SK-N-SH treated with all-trans-retinoic acid at 6 μM for 48 hours (cell line): ENCODE measurements around the gene ANKRD44.

Source experiments
- ESRRG ChIP-seq: fragments of 250-450 bp; sonication (Bioruptor Pico); IDR thresholded peaks from 2 replicates; pipeline ENCODE4 v1.6.1; 2021; ENCODE audit warnings: mild to moderate bottlenecking
- GLIS3 ChIP-seq: fragments of 250-450 bp; sonication (Bioruptor Pico); IDR thresholded peaks from 2 replicates; pipeline ENCODE4 v1.5.0; 2020; ENCODE audit warnings: mild to moderate bottlenecking, moderate library complexity
- ISL1 ChIP-seq: fragments of 250-450 bp; sonication (Bioruptor Pico); IDR thresholded peaks from 2 replicates; pipeline ENCODE4 v2.1.2; 2022; ENCODE audit warnings: mild to moderate bottlenecking, moderate library complexity
- RARB ChIP-seq: fragments of 250-450 bp; sonication (Bioruptor Pico); IDR thresholded peaks from 2 replicates; pipeline ENCODE4 v1.8.0; 2021; ENCODE audit warnings: mild to moderate bottlenecking, moderate library complexity
- SNAI2 ChIP-seq: fragments of 250-450 bp; sonication (Bioruptor Pico); IDR thresholded peaks from 2 replicates; pipeline ENCODE4 v1.5.0; 2020; ENCODE audit warnings: mild to moderate bottlenecking, moderate library complexity
- TCF4 ChIP-seq: fragments of 250-450 bp; sonication (Bioruptor Pico); IDR thresholded peaks from 2 replicates; pipeline ENCODE4 v1.8.0; 2021; ENCODE audit warnings: mild to moderate bottlenecking, moderate library complexity, borderline replicate concordance
- TOX ChIP-seq: fragments of 250-450 bp; sonication (Bioruptor Pico); IDR thresholded peaks from 2 replicates; pipeline ENCODE4 v1.8.0; 2021; ENCODE audit warnings: mild to moderate bottlenecking, moderate library complexity, borderline replicate concordance
- ZFP30 ChIP-seq: fragments of 450-650 bp; formaldehyde crosslinking; IDR thresholded peaks from 2 replicates; pipeline ENCODE4 v1.5.0; 2022; ENCODE audit warnings: mild to moderate bottlenecking, moderate library complexity
- TF ChIP-seq, protein P1 (sequence below): fragments of 250-450 bp; sonication (Bioruptor Pico); IDR thresholded peaks from 2 replicates; pipeline ENCODE4 v1.5.0; 2020; ENCODE audit warnings: mild to moderate bottlenecking, moderate library complexity
- TF ChIP-seq, protein P2 (sequence below): fragments of 250-450 bp; sonication (Bioruptor Pico); IDR thresholded peaks from 2 replicates; pipeline ENCODE4 v1.5.1; 2020; ENCODE audit warnings: low read depth, mild to moderate bottlenecking, moderate library complexity
- TF ChIP-seq, protein P3 (sequence below): fragments of 250-450 bp; sonication (Bioruptor Pico); IDR thresholded peaks from 2 replicates; pipeline ENCODE4 v1.8.0; 2020; ENCODE audit warnings: mild to moderate bottlenecking, moderate library complexity, borderline replicate concordance

DNA sequence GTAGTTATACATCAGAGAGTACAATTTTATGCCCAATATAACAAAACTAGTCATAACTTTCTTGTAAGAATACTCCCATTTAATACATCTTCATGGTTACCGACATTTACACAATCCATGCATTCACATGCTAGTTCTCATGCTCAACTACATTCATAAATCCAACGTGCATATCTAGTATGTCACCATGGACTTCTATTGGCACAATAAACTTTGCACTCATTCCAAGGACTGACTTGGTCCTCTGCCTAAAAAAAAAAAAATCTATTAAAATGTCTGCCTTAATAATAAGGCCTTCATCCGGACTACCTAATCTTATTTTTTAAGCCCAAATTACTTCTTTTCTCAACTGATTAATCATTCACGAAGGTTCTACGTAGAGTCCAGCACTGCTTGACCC lies 276.3 kb downstream of the ANKRD44 start:
- TF ChIP-seq, protein P1, sequence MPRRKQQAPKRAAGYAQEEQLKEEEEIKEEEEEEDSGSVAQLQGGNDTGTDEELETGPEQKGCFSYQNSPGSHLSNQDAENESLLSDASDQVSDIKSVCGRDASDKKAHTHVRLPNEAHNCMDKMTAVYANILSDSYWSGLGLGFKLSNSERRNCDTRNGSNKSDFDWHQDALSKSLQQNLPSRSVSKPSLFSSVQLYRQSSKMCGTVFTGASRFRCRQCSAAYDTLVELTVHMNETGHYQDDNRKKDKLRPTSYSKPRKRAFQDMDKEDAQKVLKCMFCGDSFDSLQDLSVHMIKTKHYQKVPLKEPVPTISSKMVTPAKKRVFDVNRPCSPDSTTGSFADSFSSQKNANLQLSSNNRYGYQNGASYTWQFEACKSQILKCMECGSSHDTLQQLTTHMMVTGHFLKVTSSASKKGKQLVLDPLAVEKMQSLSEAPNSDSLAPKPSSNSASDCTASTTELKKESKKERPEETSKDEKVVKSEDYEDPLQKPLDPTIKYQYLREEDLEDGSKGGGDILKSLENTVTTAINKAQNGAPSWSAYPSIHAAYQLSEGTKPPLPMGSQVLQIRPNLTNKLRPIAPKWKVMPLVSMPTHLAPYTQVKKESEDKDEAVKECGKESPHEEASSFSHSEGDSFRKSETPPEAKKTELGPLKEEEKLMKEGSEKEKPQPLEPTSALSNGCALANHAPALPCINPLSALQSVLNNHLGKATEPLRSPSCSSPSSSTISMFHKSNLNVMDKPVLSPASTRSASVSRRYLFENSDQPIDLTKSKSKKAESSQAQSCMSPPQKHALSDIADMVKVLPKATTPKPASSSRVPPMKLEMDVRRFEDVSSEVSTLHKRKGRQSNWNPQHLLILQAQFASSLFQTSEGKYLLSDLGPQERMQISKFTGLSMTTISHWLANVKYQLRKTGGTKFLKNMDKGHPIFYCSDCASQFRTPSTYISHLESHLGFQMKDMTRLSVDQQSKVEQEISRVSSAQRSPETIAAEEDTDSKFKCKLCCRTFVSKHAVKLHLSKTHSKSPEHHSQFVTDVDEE (CRISPR knock-in tag): no peak
- TF ChIP-seq TOX (CRISPR knock-in tag): no peak
- no peak for TF ChIP-seq ESRRG (CRISPR knock-in tag)
- no peak for TF ChIP-seq ISL1 (CRISPR knock-in tag)
- TF ChIP-seq, protein P2, sequence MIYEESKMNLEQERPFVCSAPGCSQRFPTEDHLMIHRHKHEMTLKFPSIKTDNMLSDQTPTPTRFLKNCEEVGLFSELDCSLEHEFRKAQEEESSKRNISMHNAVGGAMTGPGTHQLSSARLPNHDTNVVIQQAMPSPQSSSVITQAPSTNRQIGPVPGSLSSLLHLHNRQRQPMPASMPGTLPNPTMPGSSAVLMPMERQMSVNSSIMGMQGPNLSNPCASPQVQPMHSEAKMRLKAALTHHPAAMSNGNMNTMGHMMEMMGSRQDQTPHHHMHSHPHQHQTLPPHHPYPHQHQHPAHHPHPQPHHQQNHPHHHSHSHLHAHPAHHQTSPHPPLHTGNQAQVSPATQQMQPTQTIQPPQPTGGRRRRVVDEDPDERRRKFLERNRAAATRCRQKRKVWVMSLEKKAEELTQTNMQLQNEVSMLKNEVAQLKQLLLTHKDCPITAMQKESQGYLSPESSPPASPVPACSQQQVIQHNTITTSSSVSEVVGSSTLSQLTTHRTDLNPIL (CRISPR knock-in tag): no peak
- no peak for TF ChIP-seq RARB
- TF ChIP-seq, protein P3, sequence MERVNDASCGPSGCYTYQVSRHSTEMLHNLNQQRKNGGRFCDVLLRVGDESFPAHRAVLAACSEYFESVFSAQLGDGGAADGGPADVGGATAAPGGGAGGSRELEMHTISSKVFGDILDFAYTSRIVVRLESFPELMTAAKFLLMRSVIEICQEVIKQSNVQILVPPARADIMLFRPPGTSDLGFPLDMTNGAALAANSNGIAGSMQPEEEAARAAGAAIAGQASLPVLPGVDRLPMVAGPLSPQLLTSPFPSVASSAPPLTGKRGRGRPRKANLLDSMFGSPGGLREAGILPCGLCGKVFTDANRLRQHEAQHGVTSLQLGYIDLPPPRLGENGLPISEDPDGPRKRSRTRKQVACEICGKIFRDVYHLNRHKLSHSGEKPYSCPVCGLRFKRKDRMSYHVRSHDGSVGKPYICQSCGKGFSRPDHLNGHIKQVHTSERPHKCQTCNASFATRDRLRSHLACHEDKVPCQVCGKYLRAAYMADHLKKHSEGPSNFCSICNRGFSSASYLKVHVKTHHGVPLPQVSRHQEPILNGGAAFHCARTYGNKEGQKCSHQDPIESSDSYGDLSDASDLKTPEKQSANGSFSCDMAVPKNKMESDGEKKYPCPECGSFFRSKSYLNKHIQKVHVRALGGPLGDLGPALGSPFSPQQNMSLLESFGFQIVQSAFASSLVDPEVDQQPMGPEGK (CRISPR knock-in tag): no peak
- no peak for TF ChIP-seq ZFP30 (CRISPR knock-in tag)
- no peak for TF ChIP-seq SNAI2 (CRISPR knock-in tag)
- TF ChIP-seq GLIS3: no peak
- TF ChIP-seq TCF4: no peak
